Trophoblast cell (in vitro differentiated cells and primary cell): ENCODE measurements around the gene SYNPO2.
A peak's percentile ranks its signal among the peaks of the same experiment; 100 is the strongest.

ENCODE experiments used
- DNase-seq, 2 donors: peaks; one replicate each; pipeline ENCODE4 v3.0.0-alpha.2; 2016
- H2AFZ ChIP-seq: 2 replicates; pipeline ENCODE4 v1.6.1; 2013; ENCODE audit warnings: low read length, moderate library complexity, mild to moderate bottlenecking; ENCODE audit not compliant: insufficient read depth, poor library complexity
- H2AK5ac ChIP-seq: 2 replicates; pipeline ENCODE4 v1.6.1; 2013; ENCODE audit warnings: mild to moderate bottlenecking, low read length
- H2BK120ac ChIP-seq: 2 replicates; pipeline ENCODE4 v1.6.1; 2013; ENCODE audit warnings: low read length, mild to moderate bottlenecking, moderate library complexity; ENCODE audit not compliant: insufficient read depth, poor library complexity
- H2BK12ac ChIP-seq: 2 replicates; pipeline ENCODE4 v1.6.1; 2013; ENCODE audit warnings: mild to moderate bottlenecking, low read length, moderate library complexity
- H2BK5ac ChIP-seq: 2 replicates; pipeline ENCODE4 v1.6.1; 2013; ENCODE audit warnings: low read length, low read depth, moderate library complexity, mild to moderate bottlenecking; ENCODE audit not compliant: poor library complexity
- H3K14ac ChIP-seq: 2 replicates; pipeline ENCODE4 v1.6.1; 2013; ENCODE audit warnings: mild to moderate bottlenecking, low read length
- H3K18ac ChIP-seq: 2 replicates; pipeline ENCODE4 v1.6.1; 2013; ENCODE audit warnings: mild to moderate bottlenecking, low read length
- H3K23ac ChIP-seq: 2 replicates; pipeline ENCODE4 v1.6.1; 2013; ENCODE audit warnings: low read length
- H3K27ac ChIP-seq: 2 replicates; pipeline ENCODE4 v1.5.1; 2013; ENCODE audit warnings: low read depth, mild to moderate bottlenecking, inconsistent platforms, low read length, moderate library complexity
- H3K27me3 ChIP-seq: 2 replicates; pipeline ENCODE4 v1.6.1; 2013; ENCODE audit warnings: inconsistent platforms, mild to moderate bottlenecking, low read length, moderate library complexity; ENCODE audit not compliant: insufficient read depth
- H3K36me3 ChIP-seq, 2 experiments: 1 replicate in 1 of 2; 2 replicates in 1 of 2; pipeline ENCODE4 v1.6.1; 2013; ENCODE audit warnings: low read length in 2 of 2, mild to moderate bottlenecking in 2 of 2, moderate library complexity in 1 of 2; ENCODE audit not compliant: insufficient read depth in 2 of 2, control insufficient read depth in 1 of 2
- H3K4ac ChIP-seq: 2 replicates; pipeline ENCODE4 v1.6.1; 2013; ENCODE audit warnings: low read depth, mild to moderate bottlenecking, low read length, moderate library complexity
- H3K4me1 ChIP-seq, 2 experiments: 1 replicate in 1 of 2; 2 replicates in 1 of 2; pipeline ENCODE4 v1.6.1; 2013; ENCODE audit warnings: low read length in 2 of 2, mild to moderate bottlenecking in 2 of 2, moderate library complexity in 1 of 2; ENCODE audit not compliant: insufficient read depth in 2 of 2, control insufficient read depth in 1 of 2
- H3K4me2 ChIP-seq: 2 replicates; pipeline ENCODE4 v1.6.1; 2013; ENCODE audit warnings: inconsistent platforms, mild to moderate bottlenecking, low read length, moderate library complexity
- H3K4me3 ChIP-seq: 2 replicates; pipeline ENCODE4 v1.5.1; 2013; ENCODE audit warnings: mild to moderate bottlenecking, low read depth, low read length, inconsistent platforms
- H3K79me1 ChIP-seq: one replicate; pipeline ENCODE4 v1.6.1; 2013; ENCODE audit warnings: low read length
- H3K79me2 ChIP-seq: 2 replicates; pipeline ENCODE4 v1.6.1; 2013; ENCODE audit warnings: low read length, mild to moderate bottlenecking; ENCODE audit not compliant: control insufficient read depth, insufficient read depth, poor library complexity
- H3K9ac ChIP-seq: 2 replicates; pipeline ENCODE4 v1.6.1; 2013; ENCODE audit warnings: mild to moderate bottlenecking, low read length
- H3K9me3 ChIP-seq: 2 replicates; pipeline ENCODE4 v1.6.1; 2013; ENCODE audit warnings: low read depth, mild to moderate bottlenecking, control low read depth, inconsistent platforms, low read length; ENCODE audit not compliant: insufficient read depth
- H4K12ac ChIP-seq: 2 replicates; pipeline ENCODE4 v1.6.1; 2013; ENCODE audit warnings: low read depth, mild to moderate bottlenecking, low read length, moderate library complexity
- H4K8ac ChIP-seq: 2 replicates; pipeline ENCODE4 v1.6.1; 2013; ENCODE audit warnings: low read depth, mild to moderate bottlenecking, low read length, moderate library complexity
- H4K91ac ChIP-seq: one replicate; pipeline ENCODE4 v1.6.1; 2013; ENCODE audit warnings: low read depth, mild to moderate bottlenecking, low read length, moderate library complexity
- WGBS: extraction: QIAGEN DNeasy Blood & Tissue Kit; methylation state at CpG from one replicate; pipeline ENCODE4 v1.1.7; 2013; ENCODE audit warnings: missing lambda C conversion rate; ENCODE audit not compliant: insufficient read length, insufficient coverage; ENCODE audit errors: extremely low coverage; 5-methylcytosine and 5-hydroxymethylcytosine counted together

SYNPO2 gene

GRCh38 chr4:118917582-118917981, 28.9 kb downstream of the SYNPO2 start:
- no peak overlapping the region for H4K91ac ChIP-seq
- no peak overlapping the region for H2BK12ac ChIP-seq
- H2AFZ ChIP-seq, result no peak overlapping the region
- H3K4me1 ChIP-seq, result no peaks in the 10 kb centered on the region
- no peaks in the 10 kb centered on the region for H3K79me2 ChIP-seq
- DNase-seq, result no peak
- no peaks in the 10 kb centered on the region for H3K27me3 ChIP-seq
- no peak overlapping the region for H3K23ac ChIP-seq
- H3K4ac ChIP-seq, result no peak overlapping the region
- H3K9ac ChIP-seq, result no peak overlapping the region
- H3K36me3 ChIP-seq, result no peaks in the 10 kb centered on the region
- H3K18ac ChIP-seq, result no peak overlapping the region
- no CpG with 5 or more reads among the region's 2 CpGs for WGBS
- H3K14ac ChIP-seq, result no peak overlapping the region
- no peak overlapping the region for H3K4me3 ChIP-seq
- H3K4me2 ChIP-seq, result no peak overlapping the region
- H2AK5ac ChIP-seq, result no peak overlapping the region
- H2BK5ac ChIP-seq, result no peak overlapping the region
- no peaks in the 10 kb centered on the region for H3K79me1 ChIP-seq
- no peak overlapping the region for H4K12ac ChIP-seq
- H2BK120ac ChIP-seq, result no peak overlapping the region
- H4K8ac ChIP-seq, result no peak overlapping the region
- no peaks in the 10 kb centered on the region for H3K9me3 ChIP-seq
- no peak overlapping the region for H3K27ac ChIP-seq

GRCh38 chr4:118918388-118918787, 29.7 kb downstream of the SYNPO2 start:
- Histone ChIP-seq H2AFZ (no peak overlapping the region), H3K9ac (no peak overlapping the region), H3K14ac (no peak overlapping the region), H2BK120ac (no peak overlapping the region), H3K79me1 (no peaks in the 10 kb centered on the region), H3K4ac (no peak overlapping the region), H3K4me1 (no peaks in the 10 kb centered on the region), H3K18ac (no peak overlapping the region), H3K4me3 (no peak overlapping the region), H3K36me3 (no peaks in the 10 kb centered on the region), H2BK12ac (no peak overlapping the region), H2AK5ac (no peak overlapping the region), H3K4me2 (no peak overlapping the region), H3K9me3 (no peaks in the 10 kb centered on the region), H3K27ac (no peak overlapping the region), H2BK5ac (no peak overlapping the region), H3K23ac (no peak overlapping the region), H4K8ac (no peak overlapping the region), H4K12ac (no peak overlapping the region), H3K79me2 (no peaks in the 10 kb centered on the region), H4K91ac (no peak overlapping the region), H3K27me3 (no peaks in the 10 kb centered on the region)
- no CpG with 5 or more reads among the region's 3 CpGs for WGBS
- peak in 1 of 2 donors; percentile 8 for DNase-seq

DNA sequence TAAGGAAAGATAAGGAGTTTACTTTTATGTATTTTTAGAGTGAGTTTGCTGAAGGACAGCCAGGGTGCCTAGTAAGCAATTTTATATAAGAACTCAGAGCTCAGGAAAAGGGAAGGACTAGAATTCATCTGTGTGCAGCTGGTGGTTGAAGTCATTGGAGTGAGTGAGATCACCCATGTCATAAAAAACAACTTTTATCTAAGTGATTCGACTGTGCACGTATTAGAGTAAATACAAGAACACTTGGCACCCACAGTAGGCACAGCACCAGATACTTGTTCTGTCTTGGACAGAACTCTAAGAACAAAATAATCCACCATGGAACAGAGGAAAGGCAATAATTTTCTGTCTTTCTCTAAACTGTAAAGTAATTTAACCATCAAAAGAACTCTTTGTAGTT, 31.6 kb downstream of the SYNPO2 start:
- no peak overlapping the region for H4K8ac ChIP-seq
- WGBS, result no CpG with 5 or more reads among the region's 2 CpGs
- no peaks in the 10 kb centered on the region for H3K79me2 ChIP-seq
- no peak overlapping the region for H3K18ac ChIP-seq
- no peaks in the 10 kb centered on the region for H3K36me3 ChIP-seq
- no peak overlapping the region for H3K4me2 ChIP-seq
- no peak overlapping the region for H2AK5ac ChIP-seq
- no peak overlapping the region for H3K27ac ChIP-seq
- no peak for DNase-seq
- H3K4me3 ChIP-seq, result no peak overlapping the region
- no peaks in the 10 kb centered on the region for H3K9me3 ChIP-seq
- no peaks in the 10 kb centered on the region for H3K4me1 ChIP-seq
- no peak overlapping the region for H3K14ac ChIP-seq
- H3K79me1 ChIP-seq, result no peaks in the 10 kb centered on the region
- H4K91ac ChIP-seq, result no peak overlapping the region
- no peak overlapping the region for H2BK12ac ChIP-seq
- H3K4ac ChIP-seq, result no peak overlapping the region
- H4K12ac ChIP-seq, result no peak overlapping the region
- H3K23ac ChIP-seq, result no peak overlapping the region
- no peak overlapping the region for H3K9ac ChIP-seq
- no peaks in the 10 kb centered on the region for H3K27me3 ChIP-seq
- no peak overlapping the region for H2AFZ ChIP-seq
- no peak overlapping the region for H2BK5ac ChIP-seq
- no peak overlapping the region for H2BK120ac ChIP-seq

GRCh38 chr4:118921786-118922185, 33.1 kb downstream of the SYNPO2 start:
- H2BK12ac ChIP-seq, result no peak overlapping the region
- no peak overlapping the region for H3K4me2 ChIP-seq
- H3K27me3 ChIP-seq, result no peaks in the 10 kb centered on the region
- H3K27ac ChIP-seq, result no peak overlapping the region
- no peak overlapping the region for H3K14ac ChIP-seq
- H3K4me1 ChIP-seq, result no peaks in the 10 kb centered on the region
- H4K91ac ChIP-seq, result no peak overlapping the region
- no peak overlapping the region for H2AFZ ChIP-seq
- no peak overlapping the region for H4K8ac ChIP-seq
- H2BK120ac ChIP-seq, result no peak overlapping the region
- H2AK5ac ChIP-seq, result no peak overlapping the region
- DNase-seq, result no peak
- H2BK5ac ChIP-seq, result no peak overlapping the region
- no peaks in the 10 kb centered on the region for H3K79me1 ChIP-seq
- no peaks in the 10 kb centered on the region for H3K36me3 ChIP-seq
- H3K23ac ChIP-seq, result no peak overlapping the region
- H3K18ac ChIP-seq, result no peak overlapping the region
- no peaks in the 10 kb centered on the region for H3K79me2 ChIP-seq
- no peaks in the 10 kb centered on the region for H3K9me3 ChIP-seq
- H3K4me3 ChIP-seq, result no peak overlapping the region
- H4K12ac ChIP-seq, result no peak overlapping the region
- no peak overlapping the region for H3K4ac ChIP-seq
- no peak overlapping the region for H3K9ac ChIP-seq
